Measurements from ENCODE around the gene SGCA. TPM values are rescaled to one million over a fixed set of nuclear protein-coding genes. Genes with fewer than 3 reads are reported as not detected.

Gene SGCA
- polyA plus RNA-seq, 1 experiment: 0.21 TPM

- Histone ChIP-seq H3K27ac (ENCODE audit: low read depth, low read length) (no peak overlapping the region), H3K9me3 (ENCODE audit: control insufficient read depth, insufficient read depth, low read length) (no peaks in the 10 kb centered on the region; the same call in 1 of the 2 replicates), H3K4me3 (ENCODE audit: low read depth, low read length) (peak overlapping the region; percentile 67), H3K27me3 (ENCODE audit: control insufficient read depth, insufficient read depth, low read length) (no peaks in the 10 kb centered on the region)
- no peak for TF ChIP-seq CTCF (IDR thresholded peaks at IDR 0.05; ENCODE audit: low read depth, low read length)
- CTCF ChIA-PET: interaction anchor here (0.6 to 1.1 kb wide), 3 partner anchors 8 to 37 kb away, joined by 3 to 5 read pairs (median 4); no protein-coding TSS in a partner anchor
- POLR2A ChIA-PET: interaction anchor here (0.7 to 0.8 kb wide), 3 partner anchors 17 to 422 kb away, joined by 3 to 10 read pairs (median 4); no protein-coding TSS in a partner anchor
- DNase-seq (ENCODE audit: low read depth, low spot score): no peak
Observed at GRCh38 chr17:50130559-50131305, 35.1 kb upstream of the SGCA start.

- no peak overlapping the region for H3K27ac ChIP-seq (ENCODE audit: low read depth, low read length)
- DNase-seq (ENCODE audit: low read depth, low spot score): no peak
- H3K27me3 ChIP-seq (ENCODE audit: control insufficient read depth, insufficient read depth, low read length): no peaks in the 10 kb centered on the region
- TF ChIP-seq CTCF (IDR thresholded peaks at IDR 0.05; ENCODE audit: low read depth, low read length): no peak
- H3K9me3 ChIP-seq (ENCODE audit: control insufficient read depth, insufficient read depth, low read length): no peaks in the 10 kb centered on the region; the same call in 1 of the 2 replicates
- CTCF ChIA-PET: interaction anchor here (1.1 to 2.1 kb wide), 4 partner anchors 16 to 38 kb away, joined by 3 to 8 read pairs (median 4); partner anchors contain the start of gene PDK2
- POLR2A ChIA-PET: interaction anchor here (1.1 to 1.2 kb wide), 2 partner anchors 8 to 20 kb away, joined by 3 to 6 read pairs; no protein-coding TSS in a partner anchor
- H3K4me3 ChIP-seq (ENCODE audit: low read depth, low read length): no peak overlapping the region
Observed at GRCh38 chr17:50132104-50132794, 33.6 kb upstream of the SGCA start.

DNA sequence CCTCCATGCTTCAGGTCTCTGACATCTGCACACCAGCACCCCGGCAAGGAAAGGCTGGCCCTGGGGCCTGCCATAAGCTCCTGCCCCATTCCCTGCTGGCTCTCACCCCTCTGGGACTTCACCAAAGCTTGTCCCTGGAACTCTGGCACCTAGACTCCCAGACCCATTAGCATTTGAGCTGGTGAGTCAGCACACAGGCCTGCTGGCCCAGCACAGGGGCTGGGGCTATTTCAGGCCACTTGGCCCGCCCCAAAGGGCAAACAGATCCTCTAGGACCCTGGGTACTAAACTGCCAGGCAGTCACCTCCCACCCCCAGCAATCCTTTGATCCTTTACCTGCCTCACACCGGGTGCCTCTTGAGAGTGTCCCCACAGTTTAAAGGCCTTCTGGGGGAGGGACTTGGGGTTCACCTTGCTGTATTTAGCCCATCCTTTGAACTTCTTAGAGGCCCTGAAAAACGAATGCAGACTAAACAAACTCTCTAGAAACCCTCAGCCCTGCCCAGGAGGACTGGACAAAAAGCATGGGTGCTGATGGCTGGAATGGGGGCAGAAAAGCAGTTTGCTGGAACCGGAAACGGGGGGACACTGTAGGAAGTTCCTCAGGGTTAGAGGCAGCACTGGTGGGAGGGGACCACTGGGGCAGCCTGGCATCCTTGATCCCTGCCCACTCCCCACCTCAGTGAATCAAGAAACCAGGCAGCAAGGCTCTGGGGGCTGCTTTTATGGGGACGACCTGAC, 32.6 kb upstream of the SGCA start:
- CTCF ChIA-PET: interaction anchor here (1.0 to 2.1 kb wide), 4 partner anchors 18 to 39 kb away, joined by 3 to 8 read pairs (median 5); partner anchors contain the start of gene PDK2
- POLR2A ChIA-PET: interaction anchor here (1.1 kb wide), 2 partner anchors 19 to 26 kb away, joined by 4 to 6 read pairs; no protein-coding TSS in a partner anchor
- H3K27ac ChIP-seq (ENCODE audit: low read depth, low read length): peak overlapping the region; percentile 57

GRCh38 chr17:50133769-50134099, 32.1 kb upstream of the SGCA start:
- DNase-seq (ENCODE audit: low read depth, low spot score): no peak
- POLR2A ChIA-PET: interaction anchor here (0.6 to 1.1 kb wide), 2 partner anchors 25 to 26 kb away, joined by 4 to 8 read pairs; no protein-coding TSS in a partner anchor
- no peaks in the 10 kb centered on the region; the same call in 1 of the 2 replicates for H3K9me3 ChIP-seq (ENCODE audit: control insufficient read depth, insufficient read depth, low read length)
- CTCF ChIA-PET: interaction anchor here (1.0 to 2.1 kb wide), 3 partner anchors 19 to 39 kb away, joined by 4 to 8 read pairs (median 6); partner anchors contain the start of gene PDK2
- H3K4me3 ChIP-seq (ENCODE audit: low read depth, low read length): no peak overlapping the region
- no peak for TF ChIP-seq CTCF (IDR thresholded peaks at IDR 0.05; ENCODE audit: low read depth, low read length)
- H3K27ac ChIP-seq (ENCODE audit: low read depth, low read length): peak overlapping the region; percentile 57
- H3K27me3 ChIP-seq (ENCODE audit: control insufficient read depth, insufficient read depth, low read length): no peaks in the 10 kb centered on the region

More for the DNA sequence above, 32.6 kb upstream of the SGCA start:
- no peak for DNase-seq (ENCODE audit: low read depth, low spot score)
- Histone ChIP-seq H3K4me3 (ENCODE audit: low read depth, low read length) (no peak overlapping the region), H3K27me3 (ENCODE audit: control insufficient read depth, insufficient read depth, low read length) (no peaks in the 10 kb centered on the region), H3K9me3 (ENCODE audit: control insufficient read depth, insufficient read depth, low read length) (no peaks in the 10 kb centered on the region; the same call in 1 of the 2 replicates)
- TF ChIP-seq CTCF (IDR thresholded peaks at IDR 0.05; ENCODE audit: low read depth, low read length): no peak
